HEK293T (cell line): ENCODE results near the gene CAPN6.

Experiments
- ARNT ChIP-seq: fragments of 450-650 bp; IDR thresholded peaks from 2 replicates; pipeline ENCODE4 v1.6.1; 2017; ENCODE audit warnings: mild to moderate bottlenecking
- FOXK2 ChIP-seq: fragments of 450-650 bp; IDR thresholded peaks from 2 replicates; pipeline ENCODE4 v1.6.1; 2016; ENCODE audit warnings: mild to moderate bottlenecking
- FOXM1 ChIP-seq: fragments of 450-650 bp; IDR thresholded peaks from 2 replicates; pipeline ENCODE4 v1.6.1; 2017; ENCODE audit warnings: mild to moderate bottlenecking, borderline replicate concordance
- HDGF ChIP-seq: fragments of 450-650 bp; IDR thresholded peaks from 2 replicates; pipeline ENCODE4 v1.6.1; 2017; ENCODE audit warnings: antibody characterized with exemption, borderline replicate concordance
- LEF1 ChIP-seq: fragments of 450-650 bp; IDR thresholded peaks from 2 replicates; pipeline ENCODE4 v1.6.1; 2017; ENCODE audit warnings: mild to moderate bottlenecking, borderline replicate concordance

DNA sequence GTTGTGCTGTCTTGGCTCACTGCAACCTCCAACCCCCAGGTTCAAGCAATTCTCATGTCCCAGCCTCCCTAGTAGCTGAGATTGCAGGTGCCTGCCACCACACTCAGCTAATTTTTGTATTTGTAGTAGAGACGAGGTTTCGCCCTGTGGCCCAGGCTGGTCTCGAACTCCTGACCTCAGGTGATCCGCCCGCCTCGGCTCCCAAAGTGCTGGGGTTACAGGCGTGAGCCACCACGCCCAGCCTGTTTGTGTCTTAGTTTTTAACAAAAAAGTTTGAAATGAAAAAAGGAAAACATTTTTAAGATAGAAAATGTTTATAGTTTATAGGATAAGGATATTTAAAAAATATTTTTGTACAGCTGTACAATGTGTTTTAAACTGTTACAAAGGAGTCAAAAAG lies 62.4 kb downstream of the CAPN6 start:
- TF ChIP-seq FOXK2 (no peak), HDGF (no peak), LEF1 (no peak), FOXM1 (no peak), ARNT (no peak)
